ENCODE results near the gene PARVB.
"Not testable (repeated sequence)": the region's sequence is repeated elsewhere in the genome, so short reads cannot be mapped to it uniquely, and the experiment has no call there.

Gene PARVB

GRCh38 chr22:44089717-44090570 is 65.8 kb downstream of the PARVB start:
- no peak for DNase-seq

DNA sequence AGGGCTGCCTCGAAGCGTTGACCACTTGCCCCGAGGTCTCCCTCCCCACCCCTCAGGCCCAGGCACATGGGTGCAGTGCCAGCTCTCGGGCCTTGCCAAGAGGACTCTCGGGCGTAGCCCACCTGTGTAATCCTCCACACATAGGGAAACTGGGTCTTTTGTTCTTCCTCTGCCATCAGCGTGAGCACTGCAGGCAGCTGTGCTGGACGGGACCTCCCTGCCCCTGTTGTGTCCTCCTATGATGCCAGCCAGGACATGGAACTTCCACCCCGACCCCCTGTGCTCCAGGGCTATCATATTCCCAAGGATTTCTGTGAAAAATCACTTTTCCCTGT is 66.4 kb downstream of the PARVB start:
- DNase-seq: no peak

- DNase-seq: peak in 2 of 5 experiments; percentile 10 to 72
These were observed 67.1 kb downstream of the PARVB start for GRCh38 chr22:44091021-44091721.

DNA sequence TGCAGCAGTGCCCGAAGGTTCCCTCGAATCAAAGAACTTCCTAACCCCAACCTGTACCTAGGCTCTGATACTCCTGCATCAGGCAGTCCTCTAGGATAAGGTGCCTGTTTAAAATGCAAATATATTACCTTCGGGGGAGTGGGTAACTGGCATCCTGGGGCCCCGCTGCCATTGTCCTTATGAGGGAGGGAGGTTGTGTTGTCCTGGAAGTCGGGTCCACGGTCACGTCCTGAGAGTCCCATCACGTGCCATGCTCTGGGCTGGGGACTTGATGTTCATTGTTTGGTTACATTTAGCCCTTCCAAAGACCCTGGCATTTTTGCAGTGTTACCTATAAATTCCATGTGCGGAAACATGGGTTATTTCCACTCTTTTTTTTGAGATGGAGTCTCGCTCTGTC is 67.6 kb downstream of the PARVB start:
- no peak for DNase-seq

DNA sequence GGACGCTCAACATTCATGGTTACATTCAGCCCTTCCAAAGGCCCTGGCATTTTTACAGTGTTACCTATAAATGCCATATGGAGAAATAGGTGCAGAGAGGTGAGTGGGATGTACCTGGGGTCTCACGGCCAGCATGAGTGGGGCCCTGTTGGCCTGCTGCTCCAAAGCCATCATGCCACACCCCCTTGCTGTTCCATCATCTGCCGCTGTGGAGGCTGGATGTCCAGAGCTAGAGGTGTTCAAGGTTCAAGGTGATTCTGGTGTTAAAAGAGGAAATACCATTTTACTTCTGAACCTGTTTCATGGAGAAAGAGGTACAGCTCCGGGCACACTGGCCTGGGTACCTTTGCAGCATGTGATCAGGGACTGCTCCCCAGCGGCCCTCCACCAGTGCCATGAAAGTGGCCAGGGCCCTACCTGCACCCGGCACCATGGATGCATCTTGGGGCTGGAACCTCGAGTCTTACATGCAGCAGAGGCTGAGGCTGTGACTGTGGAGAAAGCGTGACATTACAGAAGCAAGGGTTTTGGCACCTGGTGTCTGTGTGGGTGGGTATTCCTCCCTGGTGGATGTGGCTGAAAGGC is 68.6 kb downstream of the PARVB start:
- no peak for DNase-seq

DNA sequence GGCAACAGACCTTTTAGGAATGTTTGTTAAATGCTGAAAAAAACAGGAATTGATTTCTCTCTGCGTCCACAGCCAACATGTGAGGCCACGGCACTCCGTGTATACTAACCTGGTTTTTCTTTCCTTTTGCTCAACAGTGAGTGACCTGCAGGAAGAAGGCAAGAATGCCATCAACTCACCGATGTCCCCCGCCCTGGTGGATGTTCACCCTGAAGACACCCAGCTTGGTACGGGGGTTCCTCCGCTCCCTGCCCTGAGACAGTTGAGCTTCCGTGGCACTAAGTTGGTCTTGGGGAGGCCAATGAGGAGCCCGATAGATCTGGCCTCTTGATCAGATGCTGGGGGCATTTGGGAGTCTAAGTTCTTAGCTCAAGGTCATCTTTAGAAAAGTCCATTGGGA is 69.7 kb downstream of the PARVB start:
- no peak for DNase-seq

DNA sequence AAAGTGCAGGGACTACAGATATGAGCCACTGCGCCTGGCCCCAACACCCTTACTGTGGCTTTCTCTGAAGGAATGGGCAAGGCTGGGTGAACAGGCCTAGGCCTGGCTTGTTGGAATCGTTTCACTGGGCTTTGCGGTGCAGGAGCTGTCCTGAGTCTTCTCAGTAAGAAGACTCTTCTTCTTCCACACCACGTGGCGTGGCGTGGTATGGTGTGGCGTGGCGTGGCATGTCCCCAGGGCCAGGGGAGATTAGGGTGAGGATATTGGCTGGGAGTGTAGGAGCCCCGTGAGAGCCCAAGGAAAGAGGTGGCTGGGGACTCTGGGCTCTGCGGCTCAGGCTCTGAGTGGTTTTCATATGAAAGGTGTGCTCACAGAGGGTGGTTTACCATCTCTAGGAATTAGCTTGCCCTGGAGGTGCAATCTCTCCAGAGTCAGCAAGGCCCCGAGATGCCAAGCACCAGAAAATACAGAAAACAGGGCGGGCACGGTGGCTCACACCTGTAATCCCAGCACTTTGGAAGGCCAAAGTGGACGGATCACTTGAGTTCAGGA is 70.7 kb downstream of the PARVB start:
- DNase-seq: no peak

- no peak for DNase-seq
These were observed 72.6 kb downstream of the PARVB start for GRCh38 chr22:44096736-44097135.

GRCh38 chr22:44097263-44098020 is 73.3 kb downstream of the PARVB start:
- no peak for DNase-seq

DNA sequence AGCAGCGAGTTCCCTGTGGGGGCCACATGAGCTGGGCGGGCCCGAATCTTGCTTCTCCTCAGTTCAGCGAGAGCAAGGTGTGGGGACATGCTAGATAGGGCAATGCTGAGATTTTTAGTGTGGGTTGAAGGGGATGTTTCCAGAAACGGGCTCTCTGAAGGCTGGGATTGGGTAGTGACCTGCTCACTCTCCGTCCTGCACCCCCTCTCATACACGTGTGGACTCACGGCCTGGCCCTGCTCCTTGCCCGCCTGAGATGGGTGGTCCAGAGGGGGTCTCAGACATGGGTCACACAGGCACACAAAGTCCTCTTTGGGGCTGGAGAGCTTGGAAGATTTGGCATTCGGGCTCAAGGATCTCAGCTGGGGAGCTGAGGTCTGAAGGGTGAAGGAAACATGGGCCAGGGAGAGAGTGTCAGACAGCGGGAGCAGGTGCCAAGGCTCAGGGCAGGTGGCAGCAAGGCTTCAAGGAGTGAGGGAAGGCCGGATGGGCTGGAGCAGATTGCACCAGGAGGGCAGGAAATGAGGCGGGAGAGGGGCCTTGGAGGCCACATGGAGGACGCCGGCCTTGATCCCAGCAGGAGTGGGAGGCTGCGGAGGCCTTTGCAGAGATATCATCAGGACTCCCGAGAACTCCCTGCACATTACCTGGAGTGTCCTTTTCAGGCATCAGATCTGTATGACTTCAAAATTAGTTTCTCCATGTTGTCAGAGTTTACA is 74.1 kb downstream of the PARVB start:
- DNase-seq: no peak

- DNase-seq: no peak
These were observed 74.9 kb downstream of the PARVB start for GRCh38 chr22:44098966-44099530.

GRCh38 chr22:44099696-44100095 is 75.6 kb downstream of the PARVB start:
- no peak for DNase-seq

DNA sequence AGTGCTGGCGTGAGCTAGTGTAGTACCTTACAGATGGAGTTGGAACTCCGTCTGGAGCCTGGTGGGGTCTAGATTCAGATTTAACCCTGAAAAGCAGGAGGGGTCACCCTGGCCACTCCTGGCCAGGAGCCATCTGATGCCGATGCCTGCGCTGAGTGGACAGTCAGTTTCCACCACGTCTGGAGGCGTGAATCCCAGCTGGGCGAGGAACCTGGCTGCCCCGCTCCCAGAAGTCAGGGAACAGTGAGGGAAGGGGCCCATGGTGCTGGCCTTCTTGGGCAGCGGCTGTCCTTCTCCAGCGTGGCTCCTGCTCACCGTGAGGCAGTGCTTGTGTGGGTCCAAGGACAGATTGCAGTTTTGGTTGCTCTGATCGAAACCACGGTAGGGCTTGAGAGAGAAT is 76.3 kb downstream of the PARVB start:
- DNase-seq: no peak

DNA sequence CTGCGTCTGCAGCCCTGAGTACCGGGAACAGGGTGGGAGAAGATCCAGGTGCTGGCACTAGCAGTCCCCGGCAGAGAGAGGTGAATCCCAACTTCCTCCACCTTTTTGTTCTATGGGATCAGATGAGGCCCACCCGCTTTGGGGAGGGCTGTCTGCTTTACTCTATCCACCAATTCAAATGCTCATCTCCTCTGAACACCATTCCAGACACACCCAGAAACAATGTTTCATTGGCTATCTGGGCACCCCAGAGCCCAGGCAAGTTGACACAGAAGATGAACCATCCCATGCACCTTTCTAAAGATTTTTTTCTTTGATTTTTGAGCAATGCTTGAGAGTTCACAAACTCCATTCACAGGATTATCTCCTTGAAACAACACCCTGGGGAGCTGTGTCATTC is 78.0 kb downstream of the PARVB start:
- DNase-seq: no peak

DNA sequence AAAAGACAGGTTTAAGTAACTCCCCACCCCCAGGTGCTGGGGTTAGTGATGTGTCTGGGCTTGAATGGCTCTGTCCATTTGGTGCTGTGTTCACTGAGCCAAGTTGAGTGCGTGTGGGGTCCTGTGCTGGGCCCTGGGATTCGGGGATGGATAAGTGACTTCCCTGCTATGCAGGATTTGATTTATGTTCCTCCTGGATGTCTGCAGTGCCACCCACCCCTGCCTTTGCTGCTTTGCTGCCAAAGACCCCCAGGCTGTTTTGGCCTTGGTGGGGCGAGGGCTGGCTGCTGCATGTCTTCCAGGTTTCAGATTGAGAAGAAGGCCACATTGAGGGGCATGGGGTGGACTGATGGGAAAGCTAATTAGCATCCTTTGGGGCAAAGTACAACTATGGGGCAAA is 78.8 kb downstream of the PARVB start:
- DNase-seq: no peak

DNA sequence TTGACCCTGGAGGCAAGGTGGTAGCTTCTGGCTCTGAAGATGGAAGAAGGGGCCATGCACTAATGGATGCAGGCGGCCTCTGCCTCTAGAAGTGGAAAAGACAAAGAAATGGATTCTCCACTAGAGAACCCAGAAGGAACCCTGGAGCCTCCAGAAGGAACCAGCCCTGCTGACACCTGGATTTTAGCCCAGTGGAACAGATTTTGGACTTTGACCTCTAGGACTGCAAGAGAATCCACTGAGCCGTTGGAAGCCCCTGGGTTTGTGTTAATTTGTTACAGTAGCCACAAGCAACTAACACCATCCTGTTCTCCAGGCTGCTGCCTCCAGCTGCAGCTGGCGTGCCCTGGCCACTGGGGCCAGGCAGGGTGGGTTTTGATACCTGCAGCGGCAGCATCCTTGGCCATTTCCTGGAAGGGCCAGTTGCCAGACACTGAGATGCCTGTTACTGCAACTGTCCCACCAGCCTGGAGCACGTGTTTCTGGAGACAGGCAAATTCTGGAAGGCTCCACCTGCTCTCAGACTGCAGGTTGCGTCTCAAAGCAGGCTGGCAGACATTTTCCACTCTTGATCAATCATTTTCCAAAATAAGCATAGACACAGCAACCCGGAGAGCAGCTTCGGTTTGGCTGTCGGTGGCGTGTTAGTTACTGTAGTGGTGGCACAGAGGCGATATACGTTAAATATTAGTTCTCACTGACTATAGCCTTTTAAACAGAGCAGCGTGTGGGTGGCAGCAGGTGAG is 79.8 kb downstream of the PARVB start:
- no peak for DNase-seq

DNA sequence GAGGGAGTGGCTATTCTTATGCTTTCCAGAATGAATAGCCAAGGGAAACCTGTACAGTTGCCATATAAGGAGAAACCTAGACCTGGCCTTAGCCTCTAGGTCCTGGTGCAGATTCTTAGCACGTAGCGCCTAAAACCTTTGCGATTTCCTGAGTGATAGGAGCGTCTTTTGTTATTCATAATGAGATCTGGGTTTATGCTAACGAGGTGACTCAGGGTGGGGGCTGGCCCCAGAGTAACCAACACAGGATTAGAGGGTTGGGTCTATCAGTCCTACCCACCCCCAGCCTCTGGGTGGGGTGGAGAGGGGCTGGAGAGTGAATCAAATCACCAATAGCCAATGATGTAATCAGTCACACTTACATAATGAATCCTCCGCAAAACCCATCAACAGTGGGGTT is 83.2 kb downstream of the PARVB start:
- peak in 1 of 5 experiments; percentile 77 for DNase-seq

GRCh38 chr22:44108076-44108475 is 84.0 kb downstream of the PARVB start:
- DNase-seq: no peak

DNA sequence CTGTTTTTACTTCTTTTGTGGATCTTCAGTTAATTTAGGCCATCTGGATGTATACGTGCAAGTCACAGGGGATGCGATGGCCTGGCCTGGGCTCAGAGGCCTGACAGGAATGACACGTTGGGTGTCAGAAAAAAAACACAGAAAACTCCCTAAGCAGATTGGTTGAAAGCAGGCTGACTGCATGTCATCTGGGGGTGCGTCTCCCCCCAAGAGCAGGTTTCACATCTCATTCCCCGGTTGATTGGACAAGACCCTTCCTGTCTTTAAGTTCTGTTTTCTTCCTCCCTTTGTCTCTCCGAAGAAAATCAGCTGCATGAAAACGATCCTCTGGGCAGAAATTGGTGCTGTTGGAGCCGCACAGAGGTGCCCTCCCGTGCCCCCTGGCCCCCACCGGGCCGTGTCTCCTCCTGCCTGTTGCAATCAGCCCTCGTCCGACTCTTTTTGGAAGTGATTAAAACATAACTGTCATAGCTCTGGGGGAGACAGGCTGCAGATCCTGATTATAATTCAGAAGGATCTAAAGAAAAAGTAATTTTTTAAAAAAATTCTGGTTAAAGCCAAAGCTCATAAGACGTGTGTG is 84.8 kb downstream of the PARVB start:
- no peak for DNase-seq

DNA sequence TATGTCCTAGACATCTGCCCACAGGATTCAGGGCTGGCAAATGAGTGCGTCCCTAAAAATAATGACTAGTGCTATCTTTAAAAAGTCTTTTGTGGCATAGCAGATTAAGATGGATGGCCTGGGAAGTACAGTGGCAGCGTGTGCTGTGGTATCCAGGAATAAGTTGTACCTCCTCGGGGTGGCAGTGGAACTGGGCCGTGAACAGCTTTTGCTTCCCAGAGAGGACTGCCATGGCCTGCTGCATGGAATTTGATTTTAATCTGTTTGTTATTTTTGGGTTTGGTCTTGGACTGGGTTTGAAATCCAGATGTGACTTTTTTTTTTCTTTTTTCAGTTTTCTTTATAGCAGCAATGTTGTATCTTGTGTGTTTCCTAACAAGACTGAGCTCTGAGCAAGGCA is 85.3 kb downstream of the PARVB start:
- no peak for DNase-seq

GRCh38 chr22:44110656-44111055 is 86.6 kb downstream of the PARVB start:
- not testable (repeated sequence) for DNase-seq
